ENCODE results near the gene RBM39.
"Not testable (repeated sequence)": the region's sequence is repeated elsewhere in the genome, so short reads cannot be mapped to it uniquely, and the experiment has no call there.

DNA sequence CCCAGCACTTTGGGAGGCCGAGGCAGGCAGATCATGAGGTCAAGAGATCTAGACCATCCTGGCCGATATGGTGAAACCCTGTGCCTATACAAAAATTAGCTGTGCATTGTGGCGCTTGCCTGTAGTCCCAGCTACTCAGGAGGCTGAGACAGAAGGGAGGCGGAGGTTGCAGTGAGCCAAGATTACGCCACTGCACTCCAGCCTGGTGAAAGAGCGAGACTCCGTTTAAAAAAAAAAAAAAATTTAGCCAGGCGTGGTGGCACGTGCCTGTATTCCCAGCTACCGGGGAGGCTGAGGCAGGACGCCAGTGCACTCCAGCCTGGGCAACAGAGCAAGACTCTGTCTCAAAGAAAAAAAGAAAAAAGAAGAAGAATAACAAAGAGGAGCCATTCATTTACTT, 19.5 kb upstream of the RBM39 start:
- not testable (repeated sequence) for TF ChIP-seq POLR2A (IDR thresholded peaks at IDR 0.05; ENCODE audit: insufficient read depth in 1 of 2, low read depth in 2 of 2, low read length in 2 of 2); ZZZ3 (CRISPR knock-in tag; IDR thresholded peaks at IDR 0.05; ENCODE audit: borderline replicate concordance); POLR2AphosphoS5 (IDR thresholded peaks at IDR 0.05; ENCODE audit: low read depth, low read length); TCF7L2 (IDR thresholded peaks at IDR 0.05; ENCODE audit: low read depth, low read length)
- TF ChIP-seq, protein P1, sequence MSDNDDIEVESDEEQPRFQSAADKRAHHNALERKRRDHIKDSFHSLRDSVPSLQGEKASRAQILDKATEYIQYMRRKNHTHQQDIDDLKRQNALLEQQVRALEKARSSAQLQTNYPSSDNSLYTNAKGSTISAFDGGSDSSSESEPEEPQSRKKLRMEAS (IDR thresholded peaks at IDR 0.05) = not testable (repeated sequence)
- TF ChIP-seq, protein P2, sequence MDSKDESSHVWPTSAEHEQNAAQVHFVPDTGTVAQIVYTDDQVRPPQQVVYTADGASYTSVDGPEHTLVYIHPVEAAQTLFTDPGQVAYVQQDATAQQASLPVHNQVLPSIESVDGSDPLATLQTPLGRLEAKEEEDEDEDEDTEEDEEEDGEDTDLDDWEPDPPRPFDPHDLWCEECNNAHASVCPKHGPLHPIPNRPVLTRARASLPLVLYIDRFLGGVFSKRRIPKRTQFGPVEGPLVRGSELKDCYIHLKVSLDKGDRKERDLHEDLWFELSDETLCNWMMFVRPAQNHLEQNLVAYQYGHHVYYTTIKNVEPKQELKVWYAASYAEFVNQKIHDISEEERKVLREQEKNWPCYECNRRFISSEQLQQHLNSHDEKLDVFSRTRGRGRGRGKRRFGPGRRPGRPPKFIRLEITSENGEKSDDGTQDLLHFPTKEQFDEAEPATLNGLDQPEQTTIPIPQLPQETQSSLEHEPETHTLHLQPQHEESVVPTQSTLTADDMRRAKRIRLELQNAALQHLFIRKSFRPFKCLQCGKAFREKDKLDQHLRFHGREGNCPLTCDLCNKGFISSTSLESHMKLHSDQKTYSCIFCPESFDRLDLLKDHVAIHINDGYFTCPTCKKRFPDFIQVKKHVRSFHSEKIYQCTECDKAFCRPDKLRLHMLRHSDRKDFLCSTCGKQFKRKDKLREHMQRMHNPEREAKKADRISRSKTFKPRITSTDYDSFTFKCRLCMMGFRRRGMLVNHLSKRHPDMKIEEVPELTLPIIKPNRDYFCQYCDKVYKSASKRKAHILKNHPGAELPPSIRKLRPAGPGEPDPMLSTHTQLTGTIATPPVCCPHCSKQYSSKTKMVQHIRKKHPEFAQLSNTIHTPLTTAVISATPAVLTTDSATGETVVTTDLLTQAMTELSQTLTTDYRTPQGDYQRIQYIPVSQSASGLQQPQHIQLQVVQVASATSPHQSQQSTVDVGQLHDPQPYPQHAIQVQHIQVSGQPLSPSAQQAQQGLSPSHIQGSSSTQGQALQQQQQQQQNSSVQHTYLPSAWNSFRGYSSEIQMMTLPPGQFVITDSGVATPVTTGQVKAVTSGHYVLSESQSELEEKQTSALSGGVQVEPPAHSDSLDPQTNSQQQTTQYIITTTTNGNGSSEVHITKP (CRISPR knock-in tag; IDR thresholded peaks at IDR 0.05; ENCODE audit: low read depth) = not testable (repeated sequence)
